HG03442 (cell line): ENCODE data around the gene RNF212.

ENCODE experiments used
- ATAC-seq: cut with Tn5 transposase; IDR thresholded peaks from one replicate; pipeline ENCODE4 v1.9.1; 2021; ENCODE audit warnings: mild to moderate bottlenecking, moderate library complexity; ENCODE audit not compliant: unreplicated experiment

RNF212 gene

DNA sequence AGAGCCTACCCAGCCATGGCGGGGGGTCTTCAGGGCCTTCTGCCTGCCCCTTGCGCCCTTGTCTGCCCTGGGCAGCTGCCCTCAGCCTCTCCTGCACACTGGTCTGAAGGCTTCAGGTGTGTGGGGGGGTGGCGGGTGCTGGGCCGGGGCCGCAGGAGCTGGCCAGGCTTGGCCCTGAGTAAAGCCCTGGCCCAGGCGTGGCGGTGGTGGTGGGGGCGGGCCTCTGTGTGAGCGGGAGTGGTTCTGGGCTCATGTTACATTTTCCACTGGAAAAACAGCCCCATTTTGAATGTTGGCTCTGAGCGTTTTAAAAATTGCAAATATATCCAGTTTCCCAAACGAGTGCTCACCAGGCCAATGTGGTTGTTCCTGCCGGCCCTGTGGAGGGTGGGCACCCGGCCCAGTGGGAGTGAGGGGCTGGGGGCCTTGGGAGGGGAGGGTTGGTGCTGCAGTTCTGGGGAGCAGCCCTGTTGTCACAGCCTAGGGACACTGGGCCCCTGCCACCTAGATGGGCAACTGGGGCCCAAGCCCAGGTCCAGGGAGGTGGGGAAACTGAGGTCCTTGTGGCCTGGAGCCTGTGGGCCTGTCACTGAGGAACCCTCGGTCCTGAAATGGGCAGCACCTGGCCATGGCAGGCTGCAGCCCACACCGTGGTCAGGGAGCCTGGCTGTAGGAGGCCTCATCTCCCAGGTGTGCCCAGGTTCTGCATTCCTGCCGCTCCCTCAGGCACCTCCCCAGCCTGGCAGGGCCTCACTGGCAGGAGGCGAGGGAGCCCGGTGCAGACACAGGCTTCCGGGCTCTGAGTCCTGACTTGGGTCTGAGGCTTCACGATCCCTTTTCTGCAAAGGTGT lies 73.6 kb downstream of the RNF212 start:
- no peak for ATAC-seq

DNA sequence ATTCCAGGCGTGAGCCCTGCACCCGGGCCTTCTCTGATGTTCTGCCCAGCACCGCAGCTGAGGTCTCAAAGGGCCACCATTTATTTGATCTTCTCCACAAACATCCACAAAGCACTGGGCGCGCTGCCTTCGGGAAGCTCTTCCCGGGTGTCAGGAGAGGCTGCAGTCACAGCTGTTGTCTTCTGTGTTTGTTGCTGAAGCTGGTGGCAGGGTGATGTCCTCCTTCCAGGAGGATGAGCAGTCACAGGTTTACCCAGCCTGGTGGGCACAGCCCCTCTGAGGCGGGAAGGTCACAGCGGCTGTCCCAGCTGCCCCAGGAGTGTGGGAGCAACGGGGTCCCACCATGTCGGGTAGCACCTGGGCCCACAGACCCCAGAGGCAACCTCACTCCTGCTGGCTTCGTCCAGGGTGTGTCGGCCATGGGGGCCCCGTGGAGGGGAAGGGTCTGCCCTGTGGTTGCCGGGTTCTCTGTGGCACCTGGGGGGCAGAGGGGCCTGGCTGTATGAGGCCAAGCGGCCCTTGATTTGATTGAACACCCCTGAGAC lies 74.3 kb downstream of the RNF212 start:
- ATAC-seq = no peak

DNA sequence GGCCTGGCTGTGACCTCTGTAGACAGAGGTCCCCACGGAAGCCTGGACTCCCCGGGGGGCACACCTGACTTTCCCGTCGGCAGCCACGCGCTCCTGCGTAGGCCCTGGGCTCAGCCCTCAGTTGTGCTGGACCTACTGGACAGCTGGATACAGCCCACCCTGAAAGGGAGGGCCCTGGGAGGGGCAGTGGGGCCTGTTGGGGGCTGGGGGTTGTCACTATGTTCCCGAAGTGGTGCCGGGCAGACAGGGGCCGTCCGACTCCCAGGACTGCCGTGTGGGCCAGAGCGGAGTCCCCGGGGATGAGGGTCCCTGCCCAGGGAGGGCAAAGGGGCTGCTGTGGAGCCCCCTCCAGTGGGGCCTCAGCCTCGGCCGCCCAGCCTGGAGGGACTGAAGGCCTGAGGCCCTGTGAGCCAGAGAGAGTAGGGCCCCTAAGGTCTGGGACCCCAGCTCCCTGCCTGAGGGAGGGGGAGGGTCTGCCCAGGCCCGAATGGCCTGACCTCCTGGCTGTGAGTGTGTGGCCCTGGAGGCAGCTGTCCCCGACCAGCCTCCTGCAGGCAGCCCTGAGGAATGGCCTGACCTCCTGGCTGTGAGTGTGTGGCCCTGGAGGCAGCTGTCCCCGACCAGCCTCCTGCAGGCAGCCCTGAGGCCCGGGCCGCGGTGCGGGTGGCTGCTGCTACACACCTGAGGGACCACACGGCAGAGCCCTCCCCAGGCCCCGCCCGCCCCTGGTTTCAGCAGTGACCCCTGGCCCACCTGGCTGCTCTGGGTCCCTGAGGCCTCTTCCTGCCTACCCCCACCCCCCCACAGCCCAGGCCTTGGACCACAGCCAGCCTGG lies 76.2 kb downstream of the RNF212 start:
- no peak for ATAC-seq

DNA sequence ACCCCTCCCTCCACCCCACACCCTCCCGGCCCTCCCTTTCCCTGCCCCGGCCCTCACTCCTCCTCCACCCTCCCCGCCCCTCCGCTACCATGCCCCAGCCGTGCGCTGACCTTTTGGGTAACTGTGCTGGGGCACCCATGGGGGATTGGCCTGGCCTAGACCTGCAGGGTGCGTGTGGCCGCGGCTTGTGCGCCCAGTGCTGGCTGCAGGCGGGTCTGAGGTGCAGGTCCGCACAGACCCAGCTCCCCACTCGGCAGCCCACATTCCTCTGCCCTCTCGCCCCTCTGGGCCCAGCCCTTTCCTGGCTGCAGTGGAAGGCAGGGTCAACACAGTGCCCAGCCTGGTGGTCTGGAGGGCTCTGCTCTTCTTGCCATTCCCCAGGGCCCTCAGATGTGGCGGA lies 77.3 kb downstream of the RNF212 start:
- no peak for ATAC-seq

DNA sequence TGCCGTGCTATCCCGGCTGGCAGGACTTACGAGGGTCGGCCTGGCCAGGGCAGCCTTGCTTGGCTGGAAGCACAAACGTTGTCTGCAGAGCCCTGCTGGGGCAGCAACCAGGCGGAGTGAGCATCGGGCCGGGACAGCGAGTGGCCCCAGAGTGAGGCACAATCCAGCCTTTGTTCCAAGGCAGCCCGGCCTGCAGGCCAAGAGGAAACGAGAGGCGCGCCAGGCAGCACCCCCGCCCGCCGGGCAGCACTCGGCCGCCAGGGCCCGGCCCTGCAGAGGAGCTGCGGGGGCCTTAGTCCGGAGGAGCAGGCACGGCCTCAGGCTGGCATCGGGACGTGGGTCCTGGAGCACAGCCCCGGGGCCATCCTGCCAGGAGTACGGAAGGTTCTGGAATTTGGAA lies 77.9 kb downstream of the RNF212 start:
- no peak for ATAC-seq

DNA sequence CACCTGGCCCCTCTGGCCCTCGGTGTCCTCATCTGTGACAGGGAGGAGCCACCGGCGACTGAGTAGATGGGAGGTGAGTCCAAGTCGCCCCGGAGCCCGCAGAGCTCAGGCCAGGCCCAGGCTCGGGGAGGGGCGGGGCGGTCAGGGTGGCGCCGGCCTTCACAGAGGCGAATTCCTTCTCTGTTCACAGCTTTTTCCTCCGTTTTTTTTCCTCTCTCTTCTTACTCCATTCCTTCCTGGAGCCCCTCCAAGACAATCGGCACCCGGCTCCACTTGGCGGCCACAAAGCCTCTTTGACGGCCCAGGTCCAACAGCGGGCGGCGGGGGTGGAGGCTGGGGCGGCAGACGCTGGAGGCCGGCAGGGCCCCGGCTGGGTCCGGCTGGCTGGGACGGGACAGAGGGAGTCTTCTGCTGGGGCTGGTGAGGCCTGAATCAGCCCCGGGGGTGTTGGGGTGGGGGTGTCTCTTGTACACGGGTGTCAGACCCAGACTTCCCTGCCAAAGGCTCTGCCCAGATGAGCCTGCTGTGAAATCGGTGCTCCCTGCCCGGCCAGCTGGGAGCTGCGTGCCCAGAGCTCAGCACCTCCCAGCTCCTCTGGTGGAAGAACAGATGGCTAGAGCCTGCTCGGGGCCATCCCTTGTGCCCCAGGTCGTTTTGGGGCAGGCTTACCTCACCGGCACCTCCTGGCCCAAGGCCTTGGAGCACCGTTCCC lies 79.4 kb downstream of the RNF212 start:
- ATAC-seq = no peak

DNA sequence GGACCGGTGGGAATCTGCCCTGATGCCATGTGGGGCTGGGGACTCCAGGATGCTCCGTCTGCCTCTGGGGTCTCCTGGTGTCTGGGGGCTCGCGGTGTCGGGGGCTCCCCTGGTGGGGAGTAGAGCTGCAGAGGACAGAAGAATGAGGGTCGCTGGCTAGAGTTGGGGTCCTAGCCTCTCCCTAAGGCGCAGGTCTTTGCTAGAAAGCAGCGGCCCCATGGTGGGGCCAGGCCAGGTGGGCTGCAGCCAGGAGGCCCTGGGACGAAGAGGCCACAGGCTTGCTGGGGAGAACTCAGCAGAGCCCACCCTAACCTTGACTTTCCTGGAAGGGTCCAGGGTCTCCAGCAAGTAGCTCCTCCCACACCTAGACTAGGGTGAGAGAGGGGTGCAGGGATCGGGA lies 80.5 kb downstream of the RNF212 start:
- no peak for ATAC-seq

DNA sequence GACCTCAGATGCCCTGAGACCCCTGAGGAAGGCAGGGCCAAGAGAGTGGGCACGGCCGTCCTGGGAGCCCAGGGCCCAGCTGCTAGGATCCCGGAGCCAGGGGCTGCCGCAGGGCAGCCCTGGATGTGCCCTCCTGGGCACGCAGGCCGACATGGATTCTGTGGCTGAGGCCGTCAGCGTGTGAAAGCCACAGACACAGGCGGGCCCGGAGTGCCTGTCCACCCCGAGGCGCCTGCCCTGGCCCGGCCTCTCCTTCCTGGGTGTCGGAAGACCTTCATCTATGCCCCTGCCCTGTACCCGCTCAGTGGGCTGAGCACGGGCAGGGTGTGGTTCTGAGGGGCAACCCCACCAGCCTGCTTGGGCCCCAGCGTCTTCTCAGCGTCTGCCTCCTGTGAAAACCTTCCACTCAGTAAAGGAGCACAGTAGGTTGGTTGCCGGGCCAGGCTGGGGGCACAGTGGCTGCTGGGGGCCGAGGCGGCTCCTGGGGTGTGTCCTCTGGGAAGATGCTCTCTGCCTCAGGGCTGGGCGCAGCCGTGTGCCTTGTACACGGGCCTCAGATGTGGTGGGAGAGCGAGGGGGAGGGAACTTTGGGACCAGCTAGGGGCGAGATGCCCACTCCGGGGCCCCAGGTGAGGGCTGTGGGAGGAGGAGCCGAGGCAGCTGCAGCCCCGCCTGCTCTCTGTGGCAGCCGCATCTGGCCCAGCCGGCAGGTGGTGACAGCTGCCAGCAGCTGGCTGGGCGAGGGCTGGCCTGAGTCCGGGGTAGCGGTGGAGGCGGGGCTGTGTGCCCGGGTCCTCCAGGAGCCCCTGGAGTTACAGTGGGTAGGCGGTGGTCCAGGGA lies 81.2 kb downstream of the RNF212 start:
- ATAC-seq = no peak

DNA sequence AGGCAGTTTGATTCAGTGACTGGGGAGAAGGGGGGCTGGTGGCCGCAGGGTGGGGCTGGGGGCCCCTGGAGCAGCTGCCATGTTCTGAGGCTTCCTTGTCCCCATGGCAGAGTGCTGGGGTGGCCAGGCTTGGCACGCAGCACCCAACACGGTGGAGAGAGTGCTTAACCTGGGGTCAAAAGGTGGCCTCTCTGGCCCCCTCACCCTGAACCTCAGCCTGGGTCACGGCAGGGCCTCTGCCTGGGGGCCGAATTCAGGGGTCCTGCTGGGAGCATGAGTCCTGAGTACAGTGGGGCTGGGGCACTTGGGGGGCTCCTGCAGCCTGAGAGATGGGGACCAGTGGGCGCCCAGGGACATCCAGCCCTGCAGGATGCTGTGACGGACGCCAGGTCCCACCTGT lies 82.0 kb downstream of the RNF212 start:
- ATAC-seq = no peak

DNA sequence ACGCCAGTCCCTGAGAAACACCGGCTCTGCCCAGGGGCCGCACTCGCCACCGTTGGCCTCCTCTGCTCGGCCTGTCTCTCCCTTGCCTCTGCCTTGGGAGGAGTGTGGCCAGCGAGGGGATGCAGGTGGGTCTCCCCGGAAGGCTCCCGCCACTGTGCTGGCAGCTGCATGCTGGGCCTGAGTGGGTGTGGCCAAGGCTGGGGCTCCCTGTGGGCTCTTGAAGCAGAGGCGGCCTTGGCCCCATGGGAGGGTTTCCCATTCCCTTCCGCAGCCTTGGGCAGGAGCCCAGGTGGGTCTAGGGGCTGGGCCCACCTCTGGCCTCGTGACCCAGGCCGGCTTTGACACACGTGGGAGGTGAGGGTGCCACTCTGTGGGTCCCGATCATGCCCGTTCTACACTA lies 82.8 kb downstream of the RNF212 start:
- no peak for ATAC-seq

DNA sequence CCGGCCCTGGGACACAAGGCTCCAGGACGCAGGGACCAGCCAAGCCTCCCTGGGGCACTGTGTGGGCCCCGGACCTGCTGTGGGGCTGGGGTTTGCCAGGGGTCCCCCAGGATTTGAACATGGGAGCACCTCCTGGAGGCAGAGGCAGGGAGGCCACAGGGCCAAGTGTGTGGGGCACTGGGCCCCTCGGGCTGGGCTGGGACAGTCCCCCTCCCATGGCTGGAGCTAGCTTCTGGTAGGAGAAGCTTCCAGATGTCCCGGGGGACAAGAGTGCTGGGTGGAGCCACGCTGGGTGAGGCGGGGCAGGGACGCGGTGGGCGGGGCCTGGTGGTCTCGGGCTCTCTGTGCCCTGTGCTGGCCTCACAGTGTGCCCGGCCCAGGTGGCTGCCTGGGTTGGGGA lies 83.3 kb downstream of the RNF212 start:
- no peak for ATAC-seq

DNA sequence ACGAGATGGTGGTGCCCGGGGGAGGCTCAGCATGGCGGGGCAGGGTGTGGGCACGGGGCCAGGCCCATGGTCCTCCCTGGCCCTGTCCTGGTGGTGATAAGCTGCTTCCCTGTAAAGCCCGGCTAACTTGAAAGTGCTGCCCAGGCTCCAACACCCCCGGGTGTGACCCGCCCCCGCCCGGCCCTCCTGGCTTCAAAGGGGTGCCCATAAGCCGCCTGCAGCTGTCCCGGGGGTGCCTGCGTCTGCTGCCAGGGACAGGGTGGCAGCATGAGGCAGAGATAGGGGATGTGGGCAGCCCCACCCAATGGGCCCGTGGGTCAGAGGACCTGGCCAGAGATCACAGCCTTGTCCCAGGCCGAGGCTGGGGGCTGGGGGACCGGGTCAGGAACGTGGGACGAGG lies 83.8 kb downstream of the RNF212 start:
- no peak for ATAC-seq

DNA sequence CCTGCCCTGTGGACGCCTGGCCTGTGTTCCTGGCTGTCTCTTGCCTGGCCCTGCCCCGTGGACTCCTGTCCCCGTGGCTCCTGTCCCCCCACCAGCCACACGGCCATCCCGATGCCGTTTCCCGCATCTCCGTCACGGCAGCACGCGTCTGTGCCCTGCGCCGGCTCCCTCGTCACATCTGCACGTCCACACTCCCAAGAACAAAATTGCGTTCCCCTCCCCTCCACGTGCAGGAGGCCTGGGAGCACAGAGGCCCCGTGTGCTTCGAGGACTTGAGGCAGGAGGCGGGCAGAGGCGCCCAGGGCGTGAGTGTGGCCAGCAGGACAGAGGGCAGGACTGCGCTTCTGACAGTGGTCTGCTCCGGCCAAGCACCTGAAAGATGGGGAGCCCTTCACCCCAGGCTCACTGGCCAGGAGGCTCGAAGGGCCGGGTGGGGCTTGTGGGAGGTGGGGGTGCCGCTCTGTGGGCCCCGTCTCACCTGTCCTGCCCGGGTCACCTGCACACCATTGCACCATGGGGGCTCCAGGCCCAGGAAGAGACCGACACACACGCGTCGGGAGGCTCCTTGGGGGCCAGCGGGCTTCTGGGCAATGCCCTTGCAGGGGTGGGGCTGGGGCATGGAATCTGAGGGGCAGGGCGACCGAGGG lies 84.7 kb downstream of the RNF212 start:
- ATAC-seq = no peak

DNA sequence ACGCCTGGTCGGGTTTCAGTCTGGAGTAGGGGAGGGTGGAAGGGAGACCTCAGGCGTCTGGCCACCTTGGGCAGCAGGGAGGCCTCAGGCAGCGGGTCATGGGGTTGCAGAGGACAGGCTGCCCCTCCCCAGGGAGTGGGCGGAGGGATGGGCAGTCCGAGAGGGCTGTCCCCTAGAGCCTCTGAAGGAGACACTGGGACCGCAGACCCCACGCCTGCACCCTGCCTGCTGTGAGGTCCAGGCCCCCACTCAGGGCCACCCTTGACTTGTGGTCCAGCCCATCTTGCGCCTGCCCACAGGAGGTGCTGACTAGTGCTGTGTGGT lies 85.5 kb downstream of the RNF212 start:
- ATAC-seq = no peak

DNA sequence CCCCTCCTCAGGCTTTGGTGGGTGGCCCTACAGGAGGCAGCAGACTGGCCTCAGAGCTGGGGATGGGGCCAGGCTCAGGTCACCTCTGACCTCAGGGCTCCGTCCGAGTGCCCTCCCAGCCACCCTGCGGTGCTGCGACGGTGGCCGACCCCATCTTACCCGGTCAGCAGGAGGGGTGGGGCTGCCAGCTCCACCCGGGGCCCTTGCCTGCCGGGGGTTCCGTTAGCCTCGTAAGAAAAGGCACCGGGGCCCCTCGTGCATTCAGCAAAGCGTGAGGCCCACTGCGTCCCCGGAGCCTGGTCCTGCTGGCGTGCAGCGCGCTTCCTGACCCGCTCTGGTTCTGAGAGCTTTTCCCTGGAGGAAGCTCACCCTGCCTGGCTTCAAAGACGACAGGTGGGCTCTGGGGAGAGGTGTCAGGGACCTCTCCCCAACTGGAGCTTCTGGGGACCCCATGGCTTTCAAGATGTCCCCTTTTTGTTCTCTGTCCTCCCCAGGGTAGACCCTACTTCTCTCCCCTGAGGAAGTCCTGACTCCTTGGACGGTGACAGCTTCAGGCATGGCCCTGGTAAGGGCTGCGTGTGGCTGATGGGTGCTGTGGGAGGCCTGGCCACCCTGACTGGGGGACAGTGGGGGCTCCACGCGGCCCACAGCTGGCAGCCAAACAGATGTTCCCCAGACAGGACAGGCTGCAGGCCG lies 86.0 kb downstream of the RNF212 start:
- no peak for ATAC-seq

DNA sequence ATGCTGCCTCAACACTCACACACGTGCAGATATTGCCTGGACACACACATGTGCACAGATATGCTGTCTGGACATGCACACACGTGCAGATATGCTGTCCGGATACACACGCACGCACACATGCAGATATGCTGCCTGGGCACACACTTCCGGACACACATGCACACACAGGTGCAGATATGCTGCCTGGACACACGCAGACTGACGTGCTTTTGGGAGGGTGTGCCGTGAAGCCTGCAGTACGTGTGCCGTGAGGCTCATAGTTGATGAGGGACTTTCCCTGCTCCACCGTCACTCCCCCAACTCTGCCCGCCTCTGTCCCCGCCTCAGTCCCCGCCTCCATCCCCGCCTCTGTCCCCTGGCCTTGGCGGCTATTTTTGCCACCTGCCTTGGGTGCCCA lies 87.2 kb downstream of the RNF212 start:
- ATAC-seq = peak; percentile 65

DNA sequence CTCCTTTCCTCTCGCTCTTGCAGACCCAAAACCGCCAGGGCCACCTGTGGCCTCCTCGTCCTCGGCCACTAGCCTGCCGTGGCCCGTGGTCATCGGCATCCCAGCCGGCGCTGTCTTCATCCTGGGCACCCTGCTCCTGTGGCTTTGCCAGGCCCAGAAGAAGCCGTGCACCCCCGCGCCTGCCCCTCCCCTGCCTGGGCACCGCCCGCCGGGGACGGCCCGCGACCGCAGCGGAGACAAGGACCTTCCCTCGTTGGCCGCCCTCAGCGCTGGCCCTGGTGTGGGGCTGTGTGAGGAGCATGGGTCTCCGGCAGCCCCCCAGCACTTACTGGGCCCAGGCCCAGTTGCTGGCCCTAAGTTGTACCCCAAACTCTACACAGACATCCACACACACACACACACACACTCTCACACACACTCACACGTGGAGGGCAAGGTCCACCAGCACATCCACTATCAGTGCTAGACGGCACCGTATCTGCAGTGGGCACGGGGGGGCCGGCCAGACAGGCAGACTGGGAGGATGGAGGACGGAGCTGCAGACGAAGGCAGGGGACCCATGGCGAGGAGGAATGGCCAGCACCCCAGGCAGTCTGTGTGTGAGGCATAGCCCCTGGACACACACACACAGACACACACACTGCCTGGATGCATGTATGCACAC lies 88.3 kb downstream of the RNF212 start:
- ATAC-seq = no peak

DNA sequence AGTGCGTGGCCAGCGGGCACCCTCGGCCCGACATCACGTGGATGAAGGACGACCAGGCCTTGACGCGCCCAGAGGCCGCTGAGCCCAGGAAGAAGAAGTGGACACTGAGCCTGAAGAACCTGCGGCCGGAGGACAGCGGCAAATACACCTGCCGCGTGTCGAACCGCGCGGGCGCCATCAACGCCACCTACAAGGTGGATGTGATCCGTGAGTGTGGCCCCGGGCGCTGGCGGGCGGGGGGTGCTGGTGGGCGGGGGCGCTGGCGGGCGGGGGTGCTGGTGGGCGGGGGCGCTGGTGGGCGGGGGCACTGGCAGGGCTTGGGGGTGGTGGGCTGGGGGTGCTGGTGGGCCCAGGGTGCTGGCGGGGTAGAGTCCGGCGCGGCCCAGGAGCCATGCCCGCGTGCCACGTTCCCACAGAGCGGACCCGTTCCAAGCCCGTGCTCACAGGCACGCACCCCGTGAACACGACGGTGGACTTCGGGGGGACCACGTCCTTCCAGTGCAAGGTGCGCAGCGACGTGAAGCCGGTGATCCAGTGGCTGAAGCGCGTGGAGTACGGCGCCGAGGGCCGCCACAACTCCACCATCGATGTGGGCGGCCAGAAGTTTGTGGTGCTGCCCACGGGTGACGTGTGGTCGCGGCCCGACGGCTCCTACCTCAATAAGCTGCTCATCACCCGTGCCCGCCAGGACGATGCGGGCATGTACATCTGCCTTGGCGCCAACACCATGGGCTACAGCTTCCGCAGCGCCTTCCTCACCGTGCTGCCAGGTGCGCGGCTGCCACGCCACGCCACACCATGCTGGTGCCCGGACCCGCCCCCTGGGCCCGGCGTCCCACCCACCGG lies 89.2 kb downstream of the RNF212 start:
- ATAC-seq = no peak
